22Rv1 (cell line): ENCODE results near the gene ANLN.
"Not testable (repeated sequence)": the region's sequence is repeated elsewhere in the genome, so short reads cannot be mapped to it uniquely, and the experiment has no call there.

ENCODE experiments used
- H3K27ac ChIP-seq: fragments of 450-650 bp; 2 replicates; pipeline ENCODE4 v1.5.1; 2017
- CTCF ChIP-seq: fragments of 450-650 bp; IDR thresholded peaks from 2 replicates; pipeline ENCODE4 v1.5.1; 2017; ENCODE audit warnings: mild to moderate bottlenecking
- ZFX ChIP-seq: fragments of 450-650 bp; IDR thresholded peaks from 2 replicates; pipeline ENCODE4 v1.6.1; 2017; ENCODE audit warnings: antibody characterized with exemption, borderline replicate concordance

ANLN gene

DNA sequence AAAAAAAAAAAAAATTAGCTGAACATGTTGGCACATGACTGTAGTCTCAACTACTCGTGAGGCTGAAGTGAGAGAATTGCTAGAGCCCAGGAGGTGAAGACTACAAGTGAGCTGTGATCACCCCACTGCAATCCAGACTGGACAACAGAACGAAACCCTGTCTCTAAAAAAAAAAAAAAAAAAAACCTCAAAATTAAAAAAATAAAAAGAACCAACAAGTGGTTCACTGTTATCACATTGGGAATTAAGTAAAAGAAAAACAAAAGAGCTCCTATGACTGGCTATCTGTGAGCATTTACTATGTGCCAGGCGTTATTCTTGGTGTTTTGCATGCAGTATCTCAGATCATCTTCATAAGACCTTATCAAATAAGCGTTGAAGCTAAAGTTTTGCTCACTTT lies 66.0 kb downstream of the ANLN start:
- H3K27ac ChIP-seq = no peak overlapping the region
- TF ChIP-seq CTCF (no peak), ZFX (no peak)

GRCh38 chr7:36456138-36456537 lies 66.5 kb downstream of the ANLN start:
- TF ChIP-seq CTCF (no peak), ZFX (no peak)
- H3K27ac ChIP-seq = no peak overlapping the region

DNA sequence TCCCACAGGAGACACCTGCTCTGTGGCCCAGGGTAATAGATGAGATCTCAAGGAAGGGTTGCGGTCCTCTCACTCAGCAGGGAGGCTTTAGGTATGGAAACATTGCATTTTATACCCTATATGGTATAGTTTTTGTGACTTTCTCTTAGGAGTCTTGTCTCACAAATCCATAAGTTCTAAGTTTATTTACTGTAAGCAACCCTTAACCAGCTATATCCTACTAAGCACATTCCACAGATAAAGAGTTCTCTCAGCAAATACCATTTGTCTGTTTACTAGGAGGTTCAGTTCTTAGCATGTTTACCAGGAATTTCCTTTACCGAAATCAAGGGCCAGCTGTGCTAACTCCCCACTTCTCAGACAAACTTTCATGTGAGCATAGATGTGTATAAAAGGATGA lies 66.9 kb downstream of the ANLN start:
- no peak for TF ChIP-seq CTCF
- no peak for TF ChIP-seq ZFX
- no peak overlapping the region for H3K27ac ChIP-seq

GRCh38 chr7:36459236-36459960 lies 69.7 kb downstream of the ANLN start:
- H3K27ac ChIP-seq = no peak overlapping the region
- no peak for TF ChIP-seq CTCF
- no peak for TF ChIP-seq ZFX

GRCh38 chr7:36460811-36461429 lies 71.3 kb downstream of the ANLN start:
- no peak for TF ChIP-seq CTCF
- TF ChIP-seq ZFX = no peak
- H3K27ac ChIP-seq = no peak overlapping the region

- TF ChIP-seq ZFX = no peak
- TF ChIP-seq CTCF = no peak
Measured at GRCh38 chr7:36462551-36463137, 73.0 kb downstream of the ANLN start.

GRCh38 chr7:36464271-36464670 lies 74.6 kb downstream of the ANLN start:
- TF ChIP-seq ZFX = no peak
- TF ChIP-seq CTCF = no peak
- no peak overlapping the region for H3K27ac ChIP-seq

More at GRCh38 chr7:36462551-36463137, 73.0 kb downstream of the ANLN start:
- no peak overlapping the region for H3K27ac ChIP-seq

DNA sequence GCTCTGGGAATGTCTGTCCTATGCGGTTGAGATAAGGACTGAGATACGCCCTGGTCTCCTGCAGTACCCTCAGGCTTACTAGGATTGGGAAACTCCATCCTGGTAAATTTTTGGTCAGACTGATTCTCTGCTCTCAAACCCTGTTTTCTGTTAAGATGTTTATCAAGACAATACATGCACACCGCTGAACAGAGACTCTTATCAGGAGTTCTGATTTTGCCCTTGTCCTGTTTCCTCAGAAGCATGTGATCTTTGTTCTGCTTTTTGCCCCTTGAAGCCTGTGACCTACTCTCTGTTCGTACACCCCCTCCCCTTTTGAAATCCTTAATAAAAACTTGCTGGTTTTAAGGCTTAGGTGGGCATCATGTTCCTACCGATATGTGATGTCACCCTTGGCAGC lies 76.3 kb downstream of the ANLN start:
- not testable (repeated sequence) for H3K27ac ChIP-seq
